Upper lobe of right lung (tissue), 1 donor: ENCODE results near the gene HAND2. TPM values are rescaled to one million over a fixed set of nuclear protein-coding genes. Genes with fewer than 3 reads are reported as not detected.

Experiments
- ATAC-seq: fragments of 200-7000 bp; cut with Tn5 transposase; one replicate; pipeline ENCODE4 v1.9.1; 2020; ENCODE audit warnings: mild to moderate bottlenecking, moderate library complexity
- DNase-seq: peaks from one replicate; pipeline ENCODE4 v3.0.0-alpha.2; 2020
- H3K27ac ChIP-seq: fragments of 200-600 bp; one replicate; pipeline ENCODE4 v1.8.0; 2022
- H3K27me3 ChIP-seq: fragments of 200-600 bp; one replicate; pipeline ENCODE4 v1.8.0; 2022; ENCODE audit warnings: mild to moderate bottlenecking
- H3K36me3 ChIP-seq: fragments of 200-600 bp; one replicate; pipeline ENCODE4 v1.8.0; 2022
- H3K4me1 ChIP-seq: fragments of 200-600 bp; one replicate; pipeline ENCODE4 v1.8.0; 2022
- H3K4me3 ChIP-seq: fragments of 200-600 bp; one replicate; pipeline ENCODE4 v1.8.0; 2022; ENCODE audit warnings: mild to moderate bottlenecking
- H3K9me3 ChIP-seq: fragments of 200-600 bp; one replicate; pipeline ENCODE4 v1.8.0; 2022
- intact Hi-C: fragments of 100-400 bp; cut with DNase I; formaldehyde crosslinking; loops from one replicate; pipeline ENCODE4 v1.11.0; 2022
- total RNA-seq: library from RNA; stranded (reverse); fragmentation: NEBNext Ultra II Directional; extraction: Animal tissue kit (Norgen Biotek cat#: 25700); gene quantifications from one replicate; pipeline ENCODE4 v1.2.1, GENCODE V29; 2021
- TF ChIP-seq, protein P1 (sequence below): fragments of 200-600 bp; IDR thresholded peaks from one replicate; pipeline ENCODE4 v1.8.0; 2022; ENCODE audit warnings: antibody characterized with exemption
- donor health status: DM: no; HTN: yes; CAD: no; lungs with severe emphysema.

HAND2 gene
- total RNA-seq, 1 donor from 2014 or later, result not detected

DNA sequence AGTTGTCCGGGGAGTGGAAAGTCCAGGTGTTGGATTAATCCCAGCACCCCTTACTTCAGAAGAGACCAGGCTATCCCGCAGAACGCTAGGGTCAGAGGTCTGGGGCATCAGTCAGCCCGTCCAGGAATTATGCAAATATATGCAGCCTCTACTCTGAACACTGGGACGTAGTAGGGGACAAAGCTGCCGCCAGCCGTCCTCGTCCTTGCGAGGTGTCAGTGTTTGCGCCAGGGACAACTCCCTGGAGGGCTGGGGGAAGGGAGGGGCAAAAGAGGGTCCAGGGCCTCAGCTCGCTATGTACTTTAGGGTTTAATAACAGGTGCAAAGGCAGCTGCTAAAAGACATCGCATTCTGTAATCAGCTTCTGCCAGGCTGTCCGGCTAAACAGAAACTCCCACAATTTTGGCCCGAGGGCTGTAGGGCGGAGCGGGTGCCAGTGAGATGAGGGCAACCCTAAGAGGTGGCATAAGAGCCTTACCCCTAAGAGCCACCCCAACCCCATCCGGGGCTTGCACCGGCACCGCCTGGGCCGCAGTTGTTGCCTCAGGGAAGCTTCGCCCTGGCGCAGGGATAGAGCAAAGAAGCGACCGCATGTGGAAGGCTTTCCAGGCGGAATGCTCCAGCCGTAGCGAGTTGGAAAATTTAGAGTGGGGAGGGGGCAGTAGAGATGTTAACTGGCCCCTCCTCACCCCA, 8.4 kb downstream of the HAND2 start:
- no peak for DNase-seq
- H3K27me3 ChIP-seq, result peaks cover 98% of the 10 kb centered on the region
- intact Hi-C loops, result no loop called here

DNA sequence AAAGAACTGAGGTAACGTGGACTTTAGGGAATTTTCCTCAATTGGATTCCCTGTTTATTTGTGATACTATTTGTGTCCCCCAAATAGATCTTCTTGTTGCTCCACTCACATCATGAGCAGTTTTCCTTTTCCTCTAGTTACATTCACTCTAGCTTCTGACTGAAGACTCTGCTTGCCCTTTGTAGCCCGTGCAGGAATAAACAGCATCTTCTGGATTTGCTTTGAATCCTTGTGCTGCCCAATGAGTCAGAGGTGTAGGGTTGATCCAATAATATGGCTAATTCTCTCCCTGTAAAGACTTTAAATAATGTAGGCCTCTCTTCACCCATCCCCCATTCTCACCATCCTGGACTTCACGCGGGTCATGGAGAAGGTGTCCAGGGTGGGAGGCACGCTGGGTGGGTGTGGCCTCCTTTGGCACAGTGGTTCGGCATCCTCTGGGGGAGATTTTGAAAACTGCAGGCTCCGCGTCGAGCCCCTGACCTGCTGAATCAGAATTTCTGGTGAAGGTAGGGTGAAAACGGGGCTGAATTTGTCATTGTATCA, 9.0 kb downstream of the HAND2 start:
- TF ChIP-seq, protein P1, sequence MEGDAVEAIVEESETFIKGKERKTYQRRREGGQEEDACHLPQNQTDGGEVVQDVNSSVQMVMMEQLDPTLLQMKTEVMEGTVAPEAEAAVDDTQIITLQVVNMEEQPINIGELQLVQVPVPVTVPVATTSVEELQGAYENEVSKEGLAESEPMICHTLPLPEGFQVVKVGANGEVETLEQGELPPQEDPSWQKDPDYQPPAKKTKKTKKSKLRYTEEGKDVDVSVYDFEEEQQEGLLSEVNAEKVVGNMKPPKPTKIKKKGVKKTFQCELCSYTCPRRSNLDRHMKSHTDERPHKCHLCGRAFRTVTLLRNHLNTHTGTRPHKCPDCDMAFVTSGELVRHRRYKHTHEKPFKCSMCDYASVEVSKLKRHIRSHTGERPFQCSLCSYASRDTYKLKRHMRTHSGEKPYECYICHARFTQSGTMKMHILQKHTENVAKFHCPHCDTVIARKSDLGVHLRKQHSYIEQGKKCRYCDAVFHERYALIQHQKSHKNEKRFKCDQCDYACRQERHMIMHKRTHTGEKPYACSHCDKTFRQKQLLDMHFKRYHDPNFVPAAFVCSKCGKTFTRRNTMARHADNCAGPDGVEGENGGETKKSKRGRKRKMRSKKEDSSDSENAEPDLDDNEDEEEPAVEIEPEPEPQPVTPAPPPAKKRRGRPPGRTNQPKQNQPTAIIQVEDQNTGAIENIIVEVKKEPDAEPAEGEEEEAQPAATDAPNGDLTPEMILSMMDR, result no peak
- peaks cover 98% of the 10 kb centered on the region for H3K27me3 ChIP-seq
- H3K27ac ChIP-seq, result no peak overlapping the region
- ATAC-seq, result no peak
- no peaks in the 10 kb centered on the region for H3K36me3 ChIP-seq
- DNase-seq, result no peak
- H3K4me1 ChIP-seq, result peaks cover 13% of the 10 kb centered on the region
- intact Hi-C loops, result no loop called here
- H3K4me3 ChIP-seq, result no peak overlapping the region
- H3K9me3 ChIP-seq, result no peaks in the 10 kb centered on the region

More for the DNA sequence above, 8.4 kb downstream of the HAND2 start:
- TF ChIP-seq, protein P1, result no peak
- H3K27ac ChIP-seq, result no peak overlapping the region
- no peaks in the 10 kb centered on the region for H3K36me3 ChIP-seq
- no peak for ATAC-seq
- H3K4me1 ChIP-seq, result peaks cover 13% of the 10 kb centered on the region
- H3K4me3 ChIP-seq, result peak overlapping the region; percentile 13
- no peaks in the 10 kb centered on the region for H3K9me3 ChIP-seq

DNA sequence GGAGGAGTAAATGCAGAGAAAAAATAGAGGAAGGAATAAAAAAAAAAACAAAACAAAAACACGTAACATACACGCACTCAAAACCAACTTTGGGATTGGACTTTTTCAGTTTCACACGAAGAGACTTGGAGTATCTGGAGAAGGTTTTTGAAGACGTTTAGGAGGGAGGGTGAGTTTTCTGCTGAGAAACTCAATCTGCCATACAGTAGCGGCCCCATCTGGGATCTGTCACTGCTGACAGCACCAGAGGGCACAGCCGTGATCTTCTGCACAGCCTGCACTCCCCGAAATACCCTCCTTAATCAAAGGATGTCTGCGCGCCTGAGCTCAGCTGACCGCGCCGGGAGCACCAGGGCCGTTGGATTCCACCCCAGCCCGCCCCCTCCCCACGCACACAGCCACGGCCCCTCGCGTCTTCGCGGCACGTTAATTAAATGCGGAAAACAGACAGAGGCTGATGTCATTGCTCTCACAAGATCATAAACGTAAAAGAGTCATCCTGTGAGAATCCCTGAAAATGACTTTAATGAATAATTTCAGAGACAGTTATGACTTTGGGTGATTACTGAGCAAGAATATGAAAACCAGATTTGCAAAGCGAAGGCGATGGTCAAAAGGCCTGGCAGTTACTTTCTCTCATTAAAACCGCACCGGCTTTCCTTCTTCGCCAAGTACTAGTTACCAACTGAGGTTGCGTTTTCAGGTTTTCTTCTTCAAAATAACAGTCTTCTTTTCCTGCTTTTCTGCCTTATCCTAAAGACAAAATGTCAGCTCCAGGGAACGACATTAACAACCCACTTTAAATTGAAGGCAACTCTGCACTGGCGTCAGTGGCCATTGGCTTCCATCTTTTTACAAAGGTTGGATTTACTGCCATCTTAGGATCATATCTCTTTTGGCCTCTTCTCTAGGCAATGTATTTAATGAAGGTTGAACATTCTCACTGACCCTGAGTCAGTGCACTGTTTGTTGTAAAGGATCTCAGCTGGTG, 10.6 kb downstream of the HAND2 start:
- Histone ChIP-seq H3K4me1 (peaks cover 13% of the 10 kb centered on the region), H3K9me3 (no peaks in the 10 kb centered on the region), H3K27me3 (peaks cover 98% of the 10 kb centered on the region), H3K36me3 (no peaks in the 10 kb centered on the region), H3K4me3 (no peak overlapping the region), H3K27ac (no peak overlapping the region)
- DNase-seq (no peak), ATAC-seq (no peak)
- TF ChIP-seq, protein P1, result no peak
- intact Hi-C loops, result no loop called here

DNA sequence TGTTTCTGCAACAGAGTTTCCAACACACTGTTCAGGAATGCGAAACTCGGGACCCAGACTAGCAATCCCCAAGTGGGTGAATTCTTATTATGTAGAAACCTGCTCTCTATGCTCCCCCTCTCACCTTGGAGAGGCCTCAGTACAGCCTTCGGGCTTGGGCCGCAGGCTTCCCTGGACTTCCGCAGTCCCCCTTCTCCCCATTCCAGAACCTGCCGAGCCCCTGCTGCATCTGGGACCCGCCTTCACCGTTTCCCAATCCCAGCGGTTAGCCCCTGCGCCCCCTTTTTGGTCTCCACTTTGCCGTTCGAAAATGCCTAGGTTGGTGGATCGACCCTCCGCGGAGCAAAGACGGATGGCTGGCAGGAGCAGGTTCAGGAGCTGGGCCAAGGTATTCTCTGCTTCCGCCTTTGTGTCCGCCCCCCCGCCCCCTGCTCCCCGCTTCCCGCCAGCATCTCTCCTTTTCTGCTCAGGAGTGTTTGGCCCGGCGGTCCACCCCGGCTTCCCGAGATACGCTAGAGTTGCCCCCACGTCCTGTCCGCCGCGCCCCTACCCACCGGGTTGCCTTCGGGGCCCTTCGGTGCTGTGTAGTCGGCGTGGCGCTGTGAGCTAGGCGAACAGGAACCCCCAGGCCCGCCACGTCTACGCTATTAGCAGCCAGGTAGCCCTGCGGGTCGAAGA, 11.5 kb downstream of the HAND2 start:
- Histone ChIP-seq H3K27ac (no peak overlapping the region), H3K4me1 (peaks cover 13% of the 10 kb centered on the region), H3K4me3 (no peak overlapping the region), H3K27me3 (peaks cover 98% of the 10 kb centered on the region), H3K9me3 (no peaks in the 10 kb centered on the region), H3K36me3 (no peaks in the 10 kb centered on the region)
- TF ChIP-seq, protein P1, result no peak
- DNase-seq, result no peak
- intact Hi-C loops, result no loop called here
- no peak for ATAC-seq

DNA sequence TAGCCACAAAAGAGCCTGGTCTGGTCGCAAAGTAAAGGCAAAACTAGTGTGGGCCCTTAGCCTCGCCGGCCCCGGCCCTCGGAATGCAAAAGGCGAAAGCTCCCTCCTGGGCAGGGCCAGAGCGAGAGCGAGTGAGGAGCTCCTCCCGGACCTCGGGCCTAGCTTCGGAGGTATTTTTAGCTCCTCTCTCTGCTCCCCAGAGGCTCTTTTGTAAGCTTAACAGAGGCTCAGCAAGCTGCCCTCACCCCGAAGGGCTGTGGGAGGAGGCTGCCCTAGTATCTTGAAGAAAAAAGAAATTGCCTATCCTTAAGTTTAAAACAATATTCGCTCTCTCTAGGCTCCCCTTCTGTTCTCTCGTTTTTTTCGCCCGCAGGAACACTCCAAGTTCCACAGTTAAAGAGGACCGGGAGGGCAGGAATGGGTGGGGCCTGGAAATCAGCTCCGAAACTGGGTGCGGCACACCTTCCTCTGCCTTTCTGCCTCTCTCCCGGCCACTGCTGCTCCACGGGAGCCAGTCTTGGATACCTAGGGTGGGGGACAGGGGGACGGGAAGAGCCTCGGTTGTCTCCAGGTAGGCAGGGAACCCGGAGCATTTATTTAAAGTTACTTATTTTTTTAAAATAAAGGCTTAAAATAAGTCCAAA, 12.1 kb downstream of the HAND2 start:
- TF ChIP-seq, protein P1, result no peak
- no peak for DNase-seq
- ATAC-seq, result no peak
- H3K27ac ChIP-seq, result no peak overlapping the region
- no peaks in the 10 kb centered on the region for H3K36me3 ChIP-seq
- peaks cover 13% of the 10 kb centered on the region for H3K4me1 ChIP-seq
- H3K9me3 ChIP-seq, result no peaks in the 10 kb centered on the region
- H3K27me3 ChIP-seq, result peaks cover 98% of the 10 kb centered on the region
- H3K4me3 ChIP-seq, result no peak overlapping the region
- intact Hi-C loops, result no loop called here
